ENCODE measurements around the gene RPUSD1. TPM values are rescaled to one million over a fixed set of nuclear protein-coding genes. Genes with fewer than 3 reads are reported as not detected.

Gene RPUSD1
- total RNA-seq, 1 experiment from 2014 or later = 59.9 TPM

DNA sequence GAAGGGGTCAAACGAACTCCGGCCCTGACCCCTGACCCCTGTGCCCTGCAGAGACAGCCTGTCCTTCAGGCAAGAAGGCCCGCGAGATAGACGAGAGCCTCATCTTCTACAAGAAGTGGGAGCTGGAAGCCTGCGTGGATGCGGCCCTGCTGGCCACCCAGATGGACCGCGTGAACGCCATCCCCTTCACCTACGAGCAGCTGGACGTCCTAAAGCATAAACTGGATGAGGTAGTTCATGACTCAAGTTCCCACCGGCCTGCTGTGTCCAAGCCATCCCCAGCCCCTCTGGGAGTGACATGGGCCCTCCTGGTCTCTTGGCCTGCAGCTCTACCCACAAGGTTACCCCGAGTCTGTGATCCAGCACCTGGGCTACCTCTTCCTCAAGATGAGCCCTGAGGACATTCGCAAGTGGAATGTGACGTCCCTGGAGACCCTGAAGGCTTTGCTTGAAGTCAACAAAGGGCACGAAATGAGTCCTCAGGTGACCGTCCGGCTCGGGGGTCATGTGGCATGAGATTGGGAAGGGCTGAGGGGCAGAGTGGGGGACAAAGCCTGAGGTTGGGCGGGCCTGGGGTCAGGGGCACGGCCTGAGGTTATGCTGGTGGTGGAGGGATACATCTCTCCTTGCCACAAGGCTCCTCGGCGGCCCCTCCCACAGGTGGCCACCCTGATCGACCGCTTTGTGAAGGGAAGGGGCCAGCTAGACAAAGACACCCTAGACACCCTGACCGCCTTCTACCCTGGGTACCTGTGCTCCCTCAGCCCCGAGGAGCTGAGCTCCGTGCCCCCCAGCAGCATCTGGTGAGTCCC lies 22.0 kb downstream of the RPUSD1 start:
- H3K4me2 ChIP-seq (ENCODE audit: low read length) = no peak overlapping the region
- H4K20me1 ChIP-seq (ENCODE audit: insufficient read depth) = no peaks in the 10 kb centered on the region
- no peak overlapping the region for H2AFZ ChIP-seq (ENCODE audit: low read depth, low read length, poor library complexity, severe bottlenecking)
- H3K4me3 ChIP-seq (replicated peaks in 1 of 2; ENCODE audit: low read depth in 1 of 2, low read length in 2 of 2) = no peak overlapping the region
- peaks cover 15 to 23% of the 10 kb centered on the region in 2 experiments for H3K4me1 ChIP-seq (ENCODE audit: control insufficient read depth in 1 of 2, insufficient read depth in 2 of 2, low read length in 2 of 2)
- H3K9ac ChIP-seq (ENCODE audit: low read length) = no peak overlapping the region
- ChIA-PET RAD21 (ENCODE audit: low non-redundant PET in 1 of 2, low total read pairs in 2 of 2, uncharacterized antibody in 2 of 2, unreplicated experiment in 2 of 2) (no interaction called here), CTCF (no interaction called here), POLR2A (no interaction called here)
- ATAC-seq = no peak
- DNase-seq (ENCODE audit: low read depth, low spot score) = no peak
- H3K36me3 ChIP-seq (ENCODE audit: control insufficient read depth in 1 of 2, insufficient read depth in 2 of 2, low read length in 2 of 2) = peaks cover 7 to 11% of the 10 kb centered on the region in 2 experiments; a peak in 3 of 4 replicates
- intact Hi-C loops (cut with micrococcal nuclease) = no loop called here
- H3K9me3 ChIP-seq (ENCODE audit: control insufficient read depth in 1 of 2, insufficient read depth in 1 of 2, low read depth in 1 of 2, low read length in 2 of 2) = no peaks in the 10 kb centered on the region
- peaks cover 23% of the 10 kb centered on the region for H3K79me2 ChIP-seq (ENCODE audit: insufficient read depth, low read length)
- no peak overlapping the region; the same call in 1 of the 2 replicates for H3K27ac ChIP-seq (ENCODE audit: low read depth, low read length)
- H3K9me2 ChIP-seq (ENCODE audit: insufficient read depth) = no peaks in the 10 kb centered on the region
- no TSS peak for BruUV-seq (replicated peaks)
- no peak for TF ChIP-seq RAD21 (IDR thresholded peaks at IDR 0.05; ENCODE audit: low read depth)
- H3K27me3 ChIP-seq (ENCODE audit: insufficient read depth, low read length) = no peaks in the 10 kb centered on the region

DNA sequence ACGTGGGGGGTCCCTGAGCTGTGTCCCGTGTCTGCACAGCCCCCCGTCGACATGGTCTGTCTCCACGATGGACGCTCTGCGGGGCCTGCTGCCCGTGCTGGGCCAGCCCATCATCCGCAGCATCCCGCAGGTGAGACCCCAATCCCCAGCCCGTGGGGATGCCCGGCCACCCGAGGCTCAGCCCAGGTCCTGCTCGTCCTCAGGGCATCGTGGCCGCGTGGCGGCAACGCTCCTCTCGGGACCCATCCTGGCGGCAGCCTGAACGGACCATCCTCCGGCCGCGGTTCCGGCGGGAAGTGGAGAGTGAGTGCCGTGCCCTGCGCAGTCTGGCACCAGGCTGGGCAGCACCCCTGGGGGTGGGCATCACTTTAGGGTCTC lies 22.7 kb downstream of the RPUSD1 start:
- ChIA-PET POLR2A (no interaction called here), RAD21 (ENCODE audit: low non-redundant PET in 1 of 2, low total read pairs in 2 of 2, uncharacterized antibody in 2 of 2, unreplicated experiment in 2 of 2) (no interaction called here), CTCF (no interaction called here)
- H4K20me1 ChIP-seq (ENCODE audit: insufficient read depth) = no peaks in the 10 kb centered on the region
- H3K9me3 ChIP-seq (ENCODE audit: control insufficient read depth in 1 of 2, insufficient read depth in 1 of 2, low read depth in 1 of 2, low read length in 2 of 2) = no peaks in the 10 kb centered on the region
- no peaks in the 10 kb centered on the region for H3K27me3 ChIP-seq (ENCODE audit: insufficient read depth, low read length)
- peaks cover 17 to 31% of the 10 kb centered on the region in 2 experiments for H3K4me1 ChIP-seq (ENCODE audit: control insufficient read depth in 1 of 2, insufficient read depth in 2 of 2, low read length in 2 of 2)
- H3K9ac ChIP-seq (ENCODE audit: low read length) = no peak overlapping the region
- H3K27ac ChIP-seq (ENCODE audit: low read depth, low read length) = no peak overlapping the region
- no peak overlapping the region for H3K4me2 ChIP-seq (ENCODE audit: low read length)
- DNase-seq (ENCODE audit: low read depth, low spot score) = no peak
- intact Hi-C loops (cut with micrococcal nuclease) = no loop called here
- TF ChIP-seq ELF1 (IDR thresholded peaks at IDR 0.05; ENCODE audit: borderline replicate concordance, low read depth) (no peak), ZNF274 (IDR thresholded peaks at IDR 0.05; ENCODE audit: low read depth, low read length) (no peak), SIN3A (IDR thresholded peaks at IDR 0.05; ENCODE audit: low read depth) (no peak), EZH2 (IDR thresholded peaks at IDR 0.05) (no peak), EZH2phosphoT487 (IDR thresholded peaks at IDR 0.05; ENCODE audit: borderline replicate concordance) (no peak), TCF7L2 (IDR thresholded peaks at IDR 0.05; ENCODE audit: borderline replicate concordance, extremely low read depth, insufficient read depth, insufficient read length) (no peak), POLR2A (IDR thresholded peaks at IDR 0.05; ENCODE audit: borderline replicate concordance, extremely low read depth, insufficient read depth, insufficient read length) (no peak), POLR2AphosphoS5 (IDR thresholded peaks at IDR 0.05; ENCODE audit: low read depth, low read length) (no peak), CBX3 (IDR thresholded peaks at IDR 0.05; ENCODE audit: low read depth) (no peak), SRF (IDR thresholded peaks at IDR 0.05; ENCODE audit: low read depth) (no peak)
- TF ChIP-seq, protein P1, sequence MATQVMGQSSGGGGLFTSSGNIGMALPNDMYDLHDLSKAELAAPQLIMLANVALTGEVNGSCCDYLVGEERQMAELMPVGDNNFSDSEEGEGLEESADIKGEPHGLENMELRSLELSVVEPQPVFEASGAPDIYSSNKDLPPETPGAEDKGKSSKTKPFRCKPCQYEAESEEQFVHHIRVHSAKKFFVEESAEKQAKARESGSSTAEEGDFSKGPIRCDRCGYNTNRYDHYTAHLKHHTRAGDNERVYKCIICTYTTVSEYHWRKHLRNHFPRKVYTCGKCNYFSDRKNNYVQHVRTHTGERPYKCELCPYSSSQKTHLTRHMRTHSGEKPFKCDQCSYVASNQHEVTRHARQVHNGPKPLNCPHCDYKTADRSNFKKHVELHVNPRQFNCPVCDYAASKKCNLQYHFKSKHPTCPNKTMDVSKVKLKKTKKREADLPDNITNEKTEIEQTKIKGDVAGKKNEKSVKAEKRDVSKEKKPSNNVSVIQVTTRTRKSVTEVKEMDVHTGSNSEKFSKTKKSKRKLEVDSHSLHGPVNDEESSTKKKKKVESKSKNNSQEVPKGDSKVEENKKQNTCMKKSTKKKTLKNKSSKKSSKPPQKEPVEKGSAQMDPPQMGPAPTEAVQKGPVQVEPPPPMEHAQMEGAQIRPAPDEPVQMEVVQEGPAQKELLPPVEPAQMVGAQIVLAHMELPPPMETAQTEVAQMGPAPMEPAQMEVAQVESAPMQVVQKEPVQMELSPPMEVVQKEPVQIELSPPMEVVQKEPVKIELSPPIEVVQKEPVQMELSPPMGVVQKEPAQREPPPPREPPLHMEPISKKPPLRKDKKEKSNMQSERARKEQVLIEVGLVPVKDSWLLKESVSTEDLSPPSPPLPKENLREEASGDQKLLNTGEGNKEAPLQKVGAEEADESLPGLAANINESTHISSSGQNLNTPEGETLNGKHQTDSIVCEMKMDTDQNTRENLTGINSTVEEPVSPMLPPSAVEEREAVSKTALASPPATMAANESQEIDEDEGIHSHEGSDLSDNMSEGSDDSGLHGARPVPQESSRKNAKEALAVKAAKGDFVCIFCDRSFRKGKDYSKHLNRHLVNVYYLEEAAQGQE (IDR thresholded peaks at IDR 0.05; ENCODE audit: low read depth) = no peak
- TF ChIP-seq, protein P2, sequence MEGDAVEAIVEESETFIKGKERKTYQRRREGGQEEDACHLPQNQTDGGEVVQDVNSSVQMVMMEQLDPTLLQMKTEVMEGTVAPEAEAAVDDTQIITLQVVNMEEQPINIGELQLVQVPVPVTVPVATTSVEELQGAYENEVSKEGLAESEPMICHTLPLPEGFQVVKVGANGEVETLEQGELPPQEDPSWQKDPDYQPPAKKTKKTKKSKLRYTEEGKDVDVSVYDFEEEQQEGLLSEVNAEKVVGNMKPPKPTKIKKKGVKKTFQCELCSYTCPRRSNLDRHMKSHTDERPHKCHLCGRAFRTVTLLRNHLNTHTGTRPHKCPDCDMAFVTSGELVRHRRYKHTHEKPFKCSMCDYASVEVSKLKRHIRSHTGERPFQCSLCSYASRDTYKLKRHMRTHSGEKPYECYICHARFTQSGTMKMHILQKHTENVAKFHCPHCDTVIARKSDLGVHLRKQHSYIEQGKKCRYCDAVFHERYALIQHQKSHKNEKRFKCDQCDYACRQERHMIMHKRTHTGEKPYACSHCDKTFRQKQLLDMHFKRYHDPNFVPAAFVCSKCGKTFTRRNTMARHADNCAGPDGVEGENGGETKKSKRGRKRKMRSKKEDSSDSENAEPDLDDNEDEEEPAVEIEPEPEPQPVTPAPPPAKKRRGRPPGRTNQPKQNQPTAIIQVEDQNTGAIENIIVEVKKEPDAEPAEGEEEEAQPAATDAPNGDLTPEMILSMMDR (IDR thresholded peaks at IDR 0.05 in 2 of 3, conservative IDR thresholded peaks at IDR 0.05 in 1 of 3; ENCODE audit: borderline replicate concordance in 1 of 3, insufficient read depth in 1 of 3, low read depth in 2 of 3, low read length in 2 of 3) = no peak
- TF ChIP-seq, protein P3, sequence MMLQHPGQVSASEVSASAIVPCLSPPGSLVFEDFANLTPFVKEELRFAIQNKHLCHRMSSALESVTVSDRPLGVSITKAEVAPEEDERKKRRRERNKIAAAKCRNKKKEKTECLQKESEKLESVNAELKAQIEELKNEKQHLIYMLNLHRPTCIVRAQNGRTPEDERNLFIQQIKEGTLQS (IDR thresholded peaks at IDR 0.05) = no peak
- H2AFZ ChIP-seq (ENCODE audit: low read depth, low read length, poor library complexity, severe bottlenecking) = no peak overlapping the region
- H3K36me3 ChIP-seq (ENCODE audit: control insufficient read depth in 1 of 2, insufficient read depth in 2 of 2, low read length in 2 of 2) = peaks cover 7 to 11% of the 10 kb centered on the region in 2 experiments; a peak in 3 of 4 replicates
- no TSS peak for BruUV-seq (replicated peaks)
- no peaks in the 10 kb centered on the region for H3K9me2 ChIP-seq (ENCODE audit: insufficient read depth)
- ATAC-seq = no peak
- H3K79me2 ChIP-seq (ENCODE audit: insufficient read depth, low read length) = peaks cover 26% of the 10 kb centered on the region
- no peak overlapping the region for H3K4me3 ChIP-seq (replicated peaks in 1 of 2; ENCODE audit: low read depth in 1 of 2, low read length in 2 of 2)

Data from HCT116 (cell line).